Loucy (cell line): Measurements from ENCODE around the gene CD14.

Source experiments
- EZH2phosphoT487 ChIP-seq: fragments of 200-600 bp; IDR thresholded peaks from 2 replicates; pipeline ENCODE4 v1.6.1; 2018; ENCODE audit warnings: antibody characterized with exemption, mild to moderate bottlenecking, moderate library complexity, borderline replicate concordance
- TF ChIP-seq, protein P1 (sequence below): fragments of 200-600 bp; sonication (generic); conservative IDR thresholded peaks from 2 replicates; pipeline ENCODE4 v1.5.1; 2014; ENCODE audit warnings: mild to moderate bottlenecking, antibody characterized with exemption, low read length

- TF ChIP-seq, protein P1, sequence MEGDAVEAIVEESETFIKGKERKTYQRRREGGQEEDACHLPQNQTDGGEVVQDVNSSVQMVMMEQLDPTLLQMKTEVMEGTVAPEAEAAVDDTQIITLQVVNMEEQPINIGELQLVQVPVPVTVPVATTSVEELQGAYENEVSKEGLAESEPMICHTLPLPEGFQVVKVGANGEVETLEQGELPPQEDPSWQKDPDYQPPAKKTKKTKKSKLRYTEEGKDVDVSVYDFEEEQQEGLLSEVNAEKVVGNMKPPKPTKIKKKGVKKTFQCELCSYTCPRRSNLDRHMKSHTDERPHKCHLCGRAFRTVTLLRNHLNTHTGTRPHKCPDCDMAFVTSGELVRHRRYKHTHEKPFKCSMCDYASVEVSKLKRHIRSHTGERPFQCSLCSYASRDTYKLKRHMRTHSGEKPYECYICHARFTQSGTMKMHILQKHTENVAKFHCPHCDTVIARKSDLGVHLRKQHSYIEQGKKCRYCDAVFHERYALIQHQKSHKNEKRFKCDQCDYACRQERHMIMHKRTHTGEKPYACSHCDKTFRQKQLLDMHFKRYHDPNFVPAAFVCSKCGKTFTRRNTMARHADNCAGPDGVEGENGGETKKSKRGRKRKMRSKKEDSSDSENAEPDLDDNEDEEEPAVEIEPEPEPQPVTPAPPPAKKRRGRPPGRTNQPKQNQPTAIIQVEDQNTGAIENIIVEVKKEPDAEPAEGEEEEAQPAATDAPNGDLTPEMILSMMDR: no peak
- no peak for TF ChIP-seq EZH2phosphoT487
These were observed 2.6 kb upstream of the CD14 start for GRCh38 chr5:140635291-140636257.
